GM13977 (cell line): Measurements from ENCODE around the gene UBTD2.

Experiments
- DNase-seq: peaks from one replicate; pipeline ENCODE4 v3.0.0; 2012; ENCODE audit warnings: low spot score
- in situ Hi-C: fragments of 300-500 bp; cut with MboI; formaldehyde crosslinking; loops from one replicate; pipeline ENCODE4 v1.12.0; 2022; ENCODE audit warnings: low sequenced_read_pairs, low pct_unique_long_range_greater_than_20kb, mixed read lengths, inconsistent platforms; ENCODE audit not compliant: unreplicated experiment
- TF ChIP-seq, protein P1 (sequence below): IDR thresholded peaks from 2 replicates; pipeline ENCODE4 v1.5.1; 2012; ENCODE audit warnings: mild to moderate bottlenecking, control low read depth; ENCODE audit not compliant: insufficient read depth; ENCODE audit errors: extremely low read depth, missing control alignments

The UBTD2 gene

GRCh38 chr5:172282272-172283019 is 1.1 kb downstream of the UBTD2 start:
- TF ChIP-seq, protein P1, sequence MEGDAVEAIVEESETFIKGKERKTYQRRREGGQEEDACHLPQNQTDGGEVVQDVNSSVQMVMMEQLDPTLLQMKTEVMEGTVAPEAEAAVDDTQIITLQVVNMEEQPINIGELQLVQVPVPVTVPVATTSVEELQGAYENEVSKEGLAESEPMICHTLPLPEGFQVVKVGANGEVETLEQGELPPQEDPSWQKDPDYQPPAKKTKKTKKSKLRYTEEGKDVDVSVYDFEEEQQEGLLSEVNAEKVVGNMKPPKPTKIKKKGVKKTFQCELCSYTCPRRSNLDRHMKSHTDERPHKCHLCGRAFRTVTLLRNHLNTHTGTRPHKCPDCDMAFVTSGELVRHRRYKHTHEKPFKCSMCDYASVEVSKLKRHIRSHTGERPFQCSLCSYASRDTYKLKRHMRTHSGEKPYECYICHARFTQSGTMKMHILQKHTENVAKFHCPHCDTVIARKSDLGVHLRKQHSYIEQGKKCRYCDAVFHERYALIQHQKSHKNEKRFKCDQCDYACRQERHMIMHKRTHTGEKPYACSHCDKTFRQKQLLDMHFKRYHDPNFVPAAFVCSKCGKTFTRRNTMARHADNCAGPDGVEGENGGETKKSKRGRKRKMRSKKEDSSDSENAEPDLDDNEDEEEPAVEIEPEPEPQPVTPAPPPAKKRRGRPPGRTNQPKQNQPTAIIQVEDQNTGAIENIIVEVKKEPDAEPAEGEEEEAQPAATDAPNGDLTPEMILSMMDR: no peak
- in situ Hi-C loops: no loop called here
- no peak for DNase-seq

DNA sequence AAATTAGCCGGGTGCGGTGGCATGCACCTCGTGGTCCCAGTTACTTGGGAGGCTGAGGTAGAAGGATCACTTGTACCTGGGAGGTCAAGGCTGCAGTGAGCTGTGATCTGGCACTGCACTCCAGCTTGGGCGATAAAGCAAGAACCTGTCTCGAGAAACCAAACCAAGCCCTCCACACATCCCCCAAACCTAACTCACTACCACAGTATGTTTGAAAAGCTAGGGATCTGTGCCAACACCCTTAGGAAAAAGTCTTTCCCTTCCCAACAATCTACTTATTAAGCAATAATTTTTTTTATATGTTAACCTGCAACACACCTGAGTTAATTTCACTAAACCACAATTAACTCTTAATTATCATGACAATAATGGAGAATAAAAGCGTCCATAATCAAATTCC is 2.2 kb downstream of the UBTD2 start:
- TF ChIP-seq, protein P1: no peak
- no peak for DNase-seq
- in situ Hi-C loops: no loop called here

GRCh38 chr5:172280929-172281328 is 2.6 kb downstream of the UBTD2 start:
- in situ Hi-C loops: no loop called here
- TF ChIP-seq, protein P1: no peak
- no peak for DNase-seq

GRCh38 chr5:172280317-172280716 is 3.2 kb downstream of the UBTD2 start:
- in situ Hi-C loops: no loop called here
- DNase-seq: no peak
- TF ChIP-seq, protein P1: no peak

DNA sequence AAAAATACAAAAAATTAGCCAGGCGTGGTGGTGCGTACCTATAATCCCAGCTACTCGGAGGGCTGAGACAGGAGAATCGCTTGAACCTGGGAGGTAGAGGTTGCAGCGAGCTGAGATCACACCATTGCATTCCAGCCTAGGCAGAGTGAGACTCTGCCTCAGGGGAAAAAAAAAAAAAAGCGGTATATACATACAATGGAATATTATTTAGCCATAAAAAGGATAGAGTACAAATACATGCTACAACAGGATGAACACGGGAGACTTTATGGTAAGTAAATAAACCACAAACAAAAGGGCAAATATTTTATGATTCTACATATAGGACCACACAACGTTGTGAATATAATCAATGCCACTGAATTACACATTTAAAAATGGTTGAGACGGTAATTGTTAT is 5.2 kb downstream of the UBTD2 start:
- in situ Hi-C loops: no loop called here
- no peak for DNase-seq
- TF ChIP-seq, protein P1: no peak

GRCh38 chr5:172276214-172276613 is 7.3 kb downstream of the UBTD2 start:
- DNase-seq: no peak
- TF ChIP-seq, protein P1: no peak
- in situ Hi-C loops: no loop called here
